Liver (tissue), 3 donors: ENCODE data around the gene MT1F.

Experiments
- CTCF ChIP-seq: fragments of 150-350 bp; IDR thresholded peaks from 2 replicates; pipeline ENCODE4 v1.5.1; 2017; ENCODE audit warnings: improper control_type of control experiment, low read depth, low read length; ENCODE audit not compliant: missing input control
- EGR1 ChIP-seq, 2 donors: IDR thresholded peaks; 2 replicates each; pipeline ENCODE4 v1.6.1; 2016 to 2018; ENCODE audit warnings: antibody characterized with exemption in 2 of 2, low read depth in 2 of 2
- FOXA1 ChIP-seq: IDR thresholded peaks from 2 replicates; pipeline ENCODE4 v1.6.1; 2016; ENCODE audit warnings: antibody characterized with exemption
- GABPA ChIP-seq, 2 donors: IDR thresholded peaks in 1 of 2; conservative IDR thresholded peaks in 1 of 2; 2 replicates each; pipeline ENCODE4 v1.6.1; 2016; ENCODE audit warnings: antibody characterized with exemption in 2 of 2, mild to moderate bottlenecking in 1 of 2, moderate library complexity in 1 of 2
- JUND ChIP-seq, 2 donors: IDR thresholded peaks; 2 replicates each; pipeline ENCODE4 v1.6.1; 2016; ENCODE audit warnings: antibody characterized with exemption in 2 of 2
- RAD21 ChIP-seq, 2 donors: IDR thresholded peaks; 2 replicates each; pipeline ENCODE4 v1.6.1; 2016; ENCODE audit warnings: antibody characterized with exemption in 2 of 2, mild to moderate bottlenecking in 2 of 2
- REST ChIP-seq: IDR thresholded peaks from 2 replicates; pipeline ENCODE4 v1.6.1; 2016; ENCODE audit warnings: antibody characterized with exemption, mild to moderate bottlenecking
- SP1 ChIP-seq: IDR thresholded peaks from 2 replicates; pipeline ENCODE4 v1.6.1; 2018; ENCODE audit warnings: antibody characterized with exemption, mild to moderate bottlenecking
- YY1 ChIP-seq: IDR thresholded peaks from 2 replicates; pipeline ENCODE4 v1.6.1; 2016; ENCODE audit warnings: antibody characterized with exemption, mild to moderate bottlenecking
- TF ChIP-seq, protein P1 (sequence below): IDR thresholded peaks from 2 replicates; pipeline ENCODE4 v1.6.1; 2016; ENCODE audit warnings: antibody characterized with exemption
- donor health status: healthy.
- donor health status: healthy.

DNA sequence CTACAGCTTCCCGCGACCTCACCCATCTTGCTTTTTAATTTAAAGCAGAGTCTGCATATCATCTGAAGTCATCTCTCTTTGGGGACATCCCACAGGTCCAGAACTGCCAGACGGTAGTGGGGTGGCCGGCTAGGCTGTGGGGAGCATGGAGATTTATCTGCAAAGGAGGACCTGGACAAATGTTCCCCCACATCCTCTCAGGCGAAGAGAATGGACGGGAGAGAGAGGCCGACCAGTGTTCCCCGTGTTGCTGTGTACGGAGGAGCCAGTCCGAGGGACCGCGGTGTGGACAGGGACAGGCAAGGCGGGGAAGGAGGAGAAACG lies 26.0 kb upstream of the MT1F start:
- TF ChIP-seq REST (no peak), CTCF (no peak), RAD21 (IDR thresholded peaks at IDR 0.05) (no peak), EGR1 (IDR thresholded peaks at IDR 0.05; ENCODE audit: low read depth in 2 of 2) (no peak), JUND (IDR thresholded peaks at IDR 0.05) (no peak), YY1 (no peak), FOXA1 (no peak), SP1 (no peak), GABPA (IDR thresholded peaks at IDR 0.05 in 1 of 2, conservative IDR thresholded peaks at IDR 0.05 in 1 of 2) (no peak)
- TF ChIP-seq, protein P1, sequence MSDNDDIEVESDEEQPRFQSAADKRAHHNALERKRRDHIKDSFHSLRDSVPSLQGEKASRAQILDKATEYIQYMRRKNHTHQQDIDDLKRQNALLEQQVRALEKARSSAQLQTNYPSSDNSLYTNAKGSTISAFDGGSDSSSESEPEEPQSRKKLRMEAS = no peak
